ENCODE results near the gene STRN4. TPM values are rescaled to one million over a fixed set of nuclear protein-coding genes. Genes with fewer than 3 reads are reported as not detected.

The STRN4 gene
- total and polyA plus RNA-seq, 2 donors (not counting 3 experiments of a cell fraction or from before 2014, with no cell fraction given) = 116 to 144 TPM

GRCh38 chr19:46785054-46785979, 39.1 kb upstream of the STRN4 start:
- DNase-seq (ENCODE audit: low read depth, low spot score) (no peak), FAIRE-seq (no peak)
- H4K20me1 ChIP-seq (replicated peaks; ENCODE audit: control insufficient read depth, extremely low read depth, insufficient read depth, low read length) = peaks cover 4% of the 10 kb centered on the region
- no peak overlapping the region for H3K9ac ChIP-seq (replicated peaks; ENCODE audit: extremely low read depth, insufficient read depth, low read length)
- BruUV-seq (replicated peaks) = no TSS peak
- dilution Hi-C loops (cut with MboI; ENCODE audit: extremely low pct_ligation_motif_present, low sequenced_read_pairs) = no loop called here
- intact Hi-C loops (cut with micrococcal nuclease) = loop anchor here (5.0 kb wide), 1 partner anchor 472 kb away; the partner anchor contains the start of gene CCDC9
- no peaks in the 10 kb centered on the region for H3K9me3 ChIP-seq (replicated peaks; ENCODE audit: control insufficient read depth, insufficient read depth, low read length)
- peak overlapping the region in 2 of 3 experiments; percentile 20 to 60 for H3K4me3 ChIP-seq (replicated peaks in 1 of 3; ENCODE audit: insufficient read depth in 1 of 3, low read depth in 1 of 3, low read length in 3 of 3)
- H3K4me2 ChIP-seq (ENCODE audit: insufficient read depth, low read length) = peak overlapping the region; percentile 69
- H2AFZ ChIP-seq (ENCODE audit: low read depth, low read length) = no peak overlapping the region
- no peaks in the 10 kb centered on the region for H3K9me1 ChIP-seq (replicated peaks; ENCODE audit: control insufficient read depth, extremely low read depth, insufficient read depth, low read length)
- H3K4me1 ChIP-seq (ENCODE audit: control insufficient read depth, extremely low read depth, insufficient read depth, low read length) = peaks cover 34% of the 10 kb centered on the region
- TF ChIP-seq POLR2AphosphoS5 (IDR thresholded peaks at IDR 0.05; ENCODE audit: insufficient read depth, low read depth, low read length) = no peak
- no peak for TF ChIP-seq FOS (IDR thresholded peaks at IDR 0.05; ENCODE audit: borderline replicate concordance, insufficient read depth, low read length)
- TF ChIP-seq JUN (IDR thresholded peaks at IDR 0.05; ENCODE audit: borderline replicate concordance, insufficient read depth, insufficient read length, low read depth) = no peak
- peaks cover 63% of the 10 kb centered on the region for H3K79me2 ChIP-seq (ENCODE audit: control insufficient read depth, insufficient read depth, low read length)
- ChIA-PET CTCF (interaction anchor here (0.8 to 6.7 kb wide), 11 partner anchors 15 to 55 kb away, joined by 3 to 63 read pairs (median 5); no protein-coding TSS in a partner anchor), POLR2A (interaction anchor here (0.5 to 0.9 kb wide), 3 partner anchors 18 to 69 kb away, joined by 3 to 5 read pairs (median 4); partner anchors contain the start of gene PRKD2)
- H3K36me3 ChIP-seq (ENCODE audit: control insufficient read depth in 2 of 2, extremely low read depth in 1 of 2, insufficient read depth in 2 of 2, low read length in 2 of 2) = peaks cover 13 to 16% of the 10 kb centered on the region in 2 experiments
- peak overlapping the region; percentile 98 for H3K27ac ChIP-seq (ENCODE audit: insufficient read depth, low read depth, low read length)
- no peaks in the 10 kb centered on the region for H3K27me3 ChIP-seq (ENCODE audit: control insufficient read depth in 2 of 2, insufficient read depth in 2 of 2, low read length in 2 of 2)
